ENCODE data around the gene ATXN7. TPM values are rescaled to one million over a fixed set of nuclear protein-coding genes. Genes with fewer than 3 reads are reported as not detected.

ATXN7 gene
- polyA plus RNA-seq, 3 donors: 16.9 to 31.0 (median 28.6) TPM

DNA sequence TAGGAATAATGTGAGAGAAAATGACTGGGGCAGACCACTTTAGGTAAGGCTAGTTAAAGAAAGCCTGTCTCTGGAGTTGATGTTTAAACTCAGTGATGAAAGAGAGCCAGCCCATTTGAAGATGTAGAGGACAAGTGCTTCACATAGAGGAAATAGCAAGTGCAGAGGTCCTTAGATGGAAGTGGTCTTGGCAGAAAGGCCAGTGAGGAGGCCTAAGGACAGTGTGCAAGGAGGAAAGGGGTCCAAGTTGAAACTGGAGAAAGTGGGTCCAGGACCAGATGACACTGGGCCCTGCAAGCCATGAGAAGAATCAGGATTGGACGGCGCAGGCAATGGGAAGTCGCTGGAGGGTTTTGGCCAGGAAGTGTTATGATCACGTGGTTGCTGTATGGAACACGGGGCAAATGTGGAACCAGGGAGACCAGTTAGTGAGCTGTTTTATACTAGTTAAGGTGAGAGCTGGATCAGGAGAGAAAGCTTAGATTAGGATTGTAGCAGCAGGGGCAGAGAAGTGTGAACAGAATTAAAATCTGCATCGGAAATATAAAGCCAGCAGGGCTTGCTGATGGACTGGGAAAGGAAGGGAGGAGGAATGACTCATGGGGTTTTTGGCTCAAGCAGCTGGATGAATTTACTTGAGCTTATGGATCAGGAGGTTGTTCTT lies 96.5 kb downstream of the ATXN7 start:
- no peak for DNase-seq

DNA sequence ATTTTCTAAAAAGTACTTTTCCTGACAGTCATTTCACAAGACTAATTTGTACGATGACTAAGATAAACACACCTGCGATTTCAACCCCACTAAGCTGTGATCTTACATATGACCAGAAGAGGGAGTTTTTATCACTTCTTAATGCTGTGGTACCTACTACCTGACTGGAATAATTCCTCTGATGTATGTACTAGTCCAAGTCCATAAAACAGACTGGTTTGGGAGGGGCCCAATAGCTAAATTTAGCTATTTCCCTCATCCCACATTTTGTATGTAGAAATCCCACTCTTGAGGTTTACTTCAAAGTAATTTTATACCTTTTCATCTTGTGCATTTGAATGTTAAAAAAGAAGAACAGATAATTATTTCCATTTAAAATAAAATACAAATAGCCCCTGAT lies 98.2 kb downstream of the ATXN7 start:
- DNase-seq: no peak

DNA sequence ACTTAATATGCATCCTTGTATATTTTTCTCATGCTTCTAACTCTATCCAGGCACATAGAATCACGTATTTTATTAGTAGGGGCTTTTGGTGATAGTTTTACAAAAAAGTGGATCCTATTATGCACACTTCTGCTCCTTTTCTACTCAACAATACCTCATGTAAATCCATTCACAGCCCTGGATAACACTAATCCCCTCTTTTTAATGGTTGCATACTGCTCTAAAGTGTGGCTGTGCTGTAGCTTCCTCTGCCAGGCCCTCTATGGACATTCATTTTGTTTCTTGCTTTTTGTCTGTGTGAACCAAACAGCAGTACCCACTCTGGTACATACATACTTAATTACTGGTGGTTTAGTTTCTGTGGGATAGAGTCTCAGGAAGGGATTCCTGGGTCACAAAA lies 99.8 kb downstream of the ATXN7 start:
- no peak for DNase-seq

DNA sequence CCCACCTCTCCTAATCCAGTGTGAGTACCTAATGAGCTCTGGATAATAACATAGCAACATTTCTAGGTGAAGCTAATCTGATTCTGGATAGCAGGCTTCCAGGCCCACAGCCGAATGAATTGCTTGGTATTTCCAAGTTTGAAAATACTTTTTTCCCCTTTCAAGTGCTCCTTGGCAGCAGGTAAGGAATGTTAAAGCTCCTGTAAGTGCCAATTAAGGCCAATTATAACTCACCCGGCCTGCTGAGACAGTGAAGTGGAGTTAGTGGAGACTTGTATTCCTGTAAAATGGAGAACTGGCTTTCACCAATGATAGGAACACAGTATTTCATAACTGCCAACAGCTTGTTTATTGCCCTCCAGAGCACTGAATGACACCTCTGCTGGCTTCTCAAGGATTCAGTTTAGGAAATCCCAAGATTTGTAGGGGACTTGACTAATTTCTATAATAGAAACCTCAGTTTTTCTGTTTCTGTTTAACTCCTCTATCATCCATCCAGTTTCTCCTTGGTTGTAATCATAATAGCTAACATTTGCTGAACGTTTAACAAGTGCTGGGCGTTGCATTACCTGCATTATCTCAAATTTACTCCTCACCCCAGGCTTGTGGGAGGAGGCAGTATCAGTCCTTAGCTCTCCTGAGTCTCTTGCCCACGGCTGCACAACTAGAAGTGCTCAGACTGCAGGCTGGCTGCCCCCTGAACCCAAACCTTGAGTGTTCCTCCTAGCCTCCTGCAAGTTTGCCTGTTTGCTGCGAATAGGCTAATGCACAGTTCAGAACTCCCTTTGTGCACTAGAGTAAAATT lies 101.2 kb downstream of the ATXN7 start:
- DNase-seq: no peak

DNA sequence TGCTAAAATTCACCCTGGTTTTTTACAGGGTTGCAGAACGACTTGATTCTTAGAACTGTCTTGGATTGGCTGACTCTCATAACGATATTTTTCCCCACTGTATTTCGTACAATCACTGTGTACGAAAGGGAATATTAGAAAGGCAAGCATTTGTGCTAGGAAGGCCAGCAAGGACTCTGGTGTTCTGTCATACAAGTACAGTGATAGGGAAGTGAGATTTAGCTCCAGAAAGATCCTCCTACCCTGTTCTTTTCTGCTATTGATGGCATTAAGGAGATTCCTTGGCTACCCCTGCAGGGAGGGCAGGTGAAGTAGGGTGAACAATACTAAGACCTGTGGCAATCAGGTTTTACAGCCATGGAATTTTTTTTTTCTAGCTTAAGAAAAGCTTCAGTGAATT lies 102.3 kb downstream of the ATXN7 start:
- DNase-seq: no peak

DNA sequence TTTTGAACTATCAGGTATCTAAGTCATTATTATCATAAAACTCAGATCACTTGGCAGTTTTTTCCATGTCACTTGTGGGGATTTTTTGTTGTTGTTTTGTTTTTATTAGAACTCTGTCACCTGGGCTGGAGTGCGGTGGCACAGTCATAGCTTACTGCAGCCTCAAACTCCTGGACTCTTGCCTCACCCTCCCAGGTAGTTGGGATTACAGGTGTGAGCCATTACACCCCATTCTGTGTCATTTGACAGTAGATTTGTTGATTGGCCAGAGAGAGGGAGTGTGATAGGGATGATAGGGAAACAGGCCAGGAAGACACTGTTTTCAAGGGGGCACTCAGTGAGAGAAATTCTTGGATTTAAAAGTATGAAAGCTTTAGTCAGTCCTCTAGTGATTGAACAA lies 103.2 kb downstream of the ATXN7 start:
- no peak for DNase-seq

DNA sequence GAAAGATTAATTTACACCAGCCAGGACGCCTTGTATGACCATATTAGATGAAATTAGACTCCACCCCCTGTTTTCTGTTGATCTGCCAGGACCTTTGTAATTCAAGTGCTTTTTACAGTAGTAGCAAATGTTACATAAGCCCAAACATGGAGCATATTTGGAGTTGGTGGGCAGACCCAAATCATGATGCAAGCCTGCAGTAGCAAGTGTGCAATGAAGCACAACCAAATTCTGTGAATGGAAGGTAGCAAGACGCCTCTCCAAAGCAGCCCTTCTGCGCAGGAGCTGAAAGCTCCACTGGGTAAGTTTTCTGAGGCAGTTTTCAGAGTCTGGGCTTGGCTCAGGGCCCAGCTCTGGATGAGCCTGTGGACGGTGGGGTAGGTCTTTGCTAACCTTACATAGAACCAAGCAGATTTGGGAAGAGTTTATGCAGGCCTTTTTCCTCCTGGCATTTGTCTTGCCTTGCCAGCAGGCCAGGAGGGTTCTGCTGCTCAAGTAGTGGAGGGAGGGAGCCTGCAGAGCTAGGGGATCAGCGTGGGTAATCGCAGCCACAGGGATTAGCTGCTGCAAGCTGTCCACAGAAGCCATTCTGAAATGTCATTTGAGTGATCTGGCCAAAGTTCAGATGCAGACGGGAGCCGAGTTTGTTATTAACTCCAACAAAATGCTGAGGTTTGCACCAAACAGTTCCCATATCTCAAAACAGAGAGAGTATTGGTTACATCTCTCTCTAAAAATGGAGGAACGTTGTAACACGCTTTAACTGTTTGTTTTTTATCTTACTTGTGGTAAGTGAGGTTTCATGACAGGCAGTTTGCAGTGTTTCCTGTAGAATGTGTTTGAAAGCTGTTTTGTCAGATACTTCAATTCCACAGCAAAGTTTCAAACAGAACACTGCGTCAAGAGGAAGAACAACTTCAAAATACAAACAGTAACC lies 104.3 kb downstream of the ATXN7 start:
- DNase-seq: peak; percentile 34

DNA sequence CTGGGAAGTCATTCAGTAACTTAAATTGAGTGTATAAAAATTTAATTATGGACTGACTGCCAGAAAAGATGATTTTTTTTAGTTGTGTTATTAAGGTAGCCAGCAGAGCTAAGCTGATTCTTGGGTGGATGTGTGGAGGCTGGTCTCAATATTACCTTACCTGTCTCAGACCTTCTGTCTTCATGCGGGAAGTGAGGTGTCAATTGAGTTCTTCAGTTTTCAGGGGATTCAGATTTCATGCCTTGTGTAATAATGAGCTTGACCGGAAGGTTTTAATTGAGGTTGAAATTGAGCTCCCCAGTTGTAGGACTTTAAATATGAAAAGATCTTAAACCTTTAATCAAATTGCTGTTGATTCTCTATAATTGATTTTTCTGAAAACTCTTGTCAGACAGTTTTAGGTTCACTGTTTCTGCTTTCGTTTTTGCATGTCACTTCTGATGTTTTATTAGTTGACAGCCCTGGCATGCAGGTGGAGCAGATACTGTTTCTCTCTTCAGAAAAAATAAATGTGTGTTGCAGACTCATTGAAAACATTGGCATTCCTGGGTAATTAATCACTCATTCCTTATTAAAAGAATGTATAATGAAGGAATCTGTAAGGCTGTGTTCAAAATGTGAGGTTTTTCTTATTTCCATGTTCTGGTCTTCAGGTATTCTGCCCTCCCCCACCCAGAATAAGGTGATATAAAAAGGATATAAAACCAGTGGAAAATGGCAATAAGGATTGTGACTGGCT lies 105.1 kb downstream of the ATXN7 start:
- no peak for DNase-seq

DNA sequence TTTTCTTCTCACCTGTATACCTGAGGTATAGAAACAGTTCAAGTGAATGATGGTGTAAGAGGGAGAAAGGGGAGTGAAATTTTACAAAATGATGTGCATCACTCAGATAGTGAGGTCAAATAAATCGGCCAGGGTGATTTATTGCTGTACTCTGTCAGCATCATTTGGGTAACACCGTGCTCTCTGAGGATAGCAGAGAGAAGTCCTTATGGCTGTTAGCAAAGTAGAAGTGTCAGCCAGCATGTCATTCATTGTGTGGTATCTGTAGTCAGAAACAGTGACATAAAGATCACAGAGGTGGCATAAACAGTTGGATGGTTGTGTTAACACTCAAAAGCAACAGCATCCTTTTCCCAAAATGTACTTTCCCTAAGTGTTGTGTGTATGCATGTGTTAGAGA lies 106.2 kb downstream of the ATXN7 start:
- DNase-seq: no peak

DNA sequence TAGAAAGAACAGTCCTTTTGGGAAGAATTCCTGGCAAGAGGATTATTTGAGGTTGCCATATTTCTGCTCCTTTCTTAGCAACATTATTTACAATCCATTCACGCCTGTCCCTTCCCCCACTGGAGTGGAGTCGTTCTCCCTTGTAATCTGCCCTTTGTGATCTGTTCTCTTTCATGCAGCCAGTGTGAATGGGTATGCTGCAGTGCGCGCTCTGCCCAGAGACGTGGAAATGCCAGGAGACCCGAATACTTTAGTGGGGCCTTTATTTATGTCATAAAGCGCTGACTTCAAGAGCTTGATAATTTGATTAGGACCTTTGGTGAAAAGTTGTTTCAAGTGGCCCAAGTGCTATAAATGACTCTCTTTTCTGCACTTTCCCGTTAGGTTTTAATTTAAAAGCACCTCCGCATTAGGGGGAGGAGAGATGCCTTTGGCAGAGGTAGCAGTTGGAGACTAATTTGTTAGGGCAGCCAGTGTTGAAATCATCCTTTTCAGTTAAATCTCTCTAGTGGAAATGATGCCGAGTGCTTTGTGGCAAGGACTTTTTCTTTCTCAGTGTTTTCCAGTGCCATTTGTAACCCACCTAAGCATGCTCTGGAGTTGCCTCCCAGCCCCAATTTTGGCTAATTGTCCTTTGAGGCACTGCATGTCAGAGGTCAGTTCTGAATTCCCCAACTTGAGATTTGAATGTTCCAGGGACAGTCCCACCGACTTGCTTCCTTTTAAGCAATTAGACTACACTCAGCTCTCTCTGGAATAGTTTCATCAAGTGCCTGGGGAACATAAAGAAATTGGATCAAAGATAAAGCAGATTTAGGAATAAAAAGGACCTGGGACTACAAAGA lies 107.2 kb downstream of the ATXN7 start:
- DNase-seq: no peak

DNA sequence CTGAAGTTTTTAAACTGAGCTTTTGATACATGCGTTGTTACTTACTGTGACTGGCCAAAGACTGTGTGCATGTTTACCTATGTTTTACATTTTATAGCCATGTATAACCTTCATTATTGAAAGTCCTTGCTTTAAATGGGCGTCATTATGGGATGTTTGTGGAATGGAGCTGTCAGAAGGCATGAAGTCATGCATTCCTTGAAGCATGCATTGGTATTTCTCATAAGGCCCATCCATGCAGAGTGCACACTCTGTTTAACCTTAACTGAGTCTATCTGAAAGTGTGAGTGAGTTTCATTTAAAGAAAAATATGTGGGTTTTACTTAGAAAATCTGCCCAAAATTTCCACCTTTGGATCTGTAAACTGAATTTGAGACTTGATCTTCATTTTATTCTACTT lies 108.5 kb downstream of the ATXN7 start:
- no peak for DNase-seq

DNA sequence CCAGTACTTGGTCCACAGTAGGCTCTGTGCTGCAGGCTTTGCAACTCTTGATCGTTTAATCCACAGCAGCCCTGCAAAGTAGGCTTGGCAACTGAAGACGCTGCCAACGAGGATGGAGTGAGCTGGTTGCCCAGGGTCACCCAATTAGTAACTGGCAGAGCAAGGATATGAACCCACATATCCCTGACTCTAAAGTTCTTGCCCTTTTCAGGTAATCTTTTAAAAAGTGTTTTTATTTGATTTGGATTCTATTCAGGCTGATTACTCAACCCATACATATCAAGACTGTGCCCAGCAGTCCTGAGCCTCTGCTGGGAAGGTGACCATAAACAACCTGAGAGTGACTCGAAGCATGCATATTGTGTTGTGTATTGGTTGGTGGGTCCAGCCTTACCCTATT lies 109.3 kb downstream of the ATXN7 start:
- no peak for DNase-seq

DNA sequence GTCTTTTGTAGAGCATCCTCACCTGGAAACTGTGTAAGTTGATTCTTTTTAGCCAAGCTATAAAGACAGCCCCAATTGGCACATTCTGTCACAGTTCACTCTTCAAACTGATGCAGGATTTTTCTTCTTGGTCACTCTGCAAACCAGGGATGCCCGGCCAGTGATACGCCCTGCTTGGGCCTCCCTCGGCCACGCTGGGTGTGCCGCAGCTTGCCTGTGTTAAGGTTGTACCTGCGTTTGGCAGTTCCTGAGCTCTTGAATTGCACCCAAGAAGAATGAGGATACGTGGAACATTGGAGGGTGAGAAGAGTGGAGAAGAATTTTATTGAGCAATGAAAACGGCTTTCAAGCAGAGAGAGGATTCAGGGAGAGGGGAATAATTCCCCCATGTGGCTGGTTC lies 109.7 kb downstream of the ATXN7 start:
- no peak for DNase-seq

DNA sequence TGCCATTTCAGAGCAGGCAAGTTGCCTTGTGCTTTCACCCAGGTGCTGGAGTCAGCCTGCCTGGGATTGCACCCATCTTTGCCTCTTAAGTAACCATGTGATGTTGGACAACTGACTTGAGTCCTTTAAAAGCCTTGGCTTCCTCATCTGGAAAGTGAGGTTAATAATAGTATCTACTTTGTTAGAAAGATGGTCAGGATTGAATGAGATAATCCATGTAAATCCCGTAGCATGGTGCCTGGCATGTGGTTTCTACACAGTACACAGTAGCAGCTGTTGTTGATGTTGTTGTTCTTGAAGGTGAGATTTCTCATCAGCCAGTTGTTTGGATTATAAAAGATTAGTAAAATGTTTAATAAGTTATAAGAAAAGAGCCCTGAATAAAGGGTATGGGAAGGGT lies 110.8 kb downstream of the ATXN7 start:
- no peak for DNase-seq

DNA sequence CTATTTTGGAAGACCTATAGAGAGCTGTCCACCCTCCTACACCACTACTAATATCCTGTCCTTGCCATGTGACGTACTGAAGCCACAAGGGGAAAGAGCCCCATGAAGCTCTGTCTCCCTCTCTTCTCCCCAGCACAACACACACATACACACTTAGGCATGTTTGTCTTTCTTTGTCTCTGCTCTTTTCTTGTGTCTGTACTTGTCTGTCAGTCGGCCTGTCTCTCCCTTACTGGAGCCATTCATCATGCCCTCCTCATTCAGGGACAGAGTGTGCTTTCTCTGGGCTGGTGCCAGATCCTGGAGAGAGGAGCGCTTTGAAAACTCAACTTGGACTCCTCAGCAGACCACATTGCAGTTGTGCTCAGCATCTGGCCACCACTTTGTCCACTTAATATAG lies 112.1 kb downstream of the ATXN7 start:
- no peak for DNase-seq

DNA sequence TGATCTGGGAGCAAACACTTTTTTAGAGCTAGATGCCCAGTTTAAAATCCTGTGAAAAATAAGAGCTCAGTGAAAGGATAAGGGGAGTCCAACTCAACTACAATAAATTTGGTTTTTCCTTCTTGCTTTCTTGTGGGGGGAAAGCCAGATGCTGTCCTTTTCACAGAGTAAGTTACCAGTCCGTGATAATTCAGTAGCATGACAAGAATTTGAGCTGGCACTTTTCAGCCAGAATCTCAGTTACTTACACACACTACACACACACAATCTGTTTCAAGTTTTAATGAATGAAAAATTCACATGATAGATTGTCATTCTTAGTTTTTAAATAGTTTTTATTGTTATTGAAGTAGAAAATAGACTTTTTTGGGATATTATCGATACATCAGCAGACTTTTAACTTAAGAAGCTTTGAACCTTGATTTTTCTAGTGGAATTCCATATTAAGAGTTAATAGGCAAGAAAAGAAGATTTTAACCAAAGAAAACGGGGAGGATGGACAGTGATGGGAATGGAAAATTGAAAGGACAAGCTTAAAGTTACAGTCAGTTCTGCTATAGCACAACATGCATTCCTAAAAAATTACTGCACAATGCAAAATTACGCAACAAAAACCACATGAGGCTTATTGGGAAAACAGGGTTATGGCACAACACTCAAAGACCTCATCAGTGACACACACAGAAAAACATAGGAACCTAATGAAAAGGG lies 112.6 kb downstream of the ATXN7 start:
- no peak for DNase-seq

DNA sequence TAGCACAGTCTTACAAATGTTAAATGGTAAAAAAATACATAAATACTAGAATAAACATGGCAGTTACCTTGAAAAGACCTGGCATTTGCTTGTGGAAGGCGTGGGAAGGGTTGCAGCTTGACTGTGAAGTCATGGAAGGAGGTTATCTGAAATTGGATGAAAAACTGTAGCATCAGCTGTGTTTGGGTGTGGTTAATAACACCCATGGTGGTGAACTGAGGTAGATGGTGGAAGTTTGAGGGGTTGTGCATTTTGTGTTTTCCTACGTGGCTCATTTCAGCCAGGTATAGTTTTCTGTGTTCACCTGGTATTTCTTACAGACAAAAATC lies 113.2 kb downstream of the ATXN7 start:
- DNase-seq: no peak

DNA sequence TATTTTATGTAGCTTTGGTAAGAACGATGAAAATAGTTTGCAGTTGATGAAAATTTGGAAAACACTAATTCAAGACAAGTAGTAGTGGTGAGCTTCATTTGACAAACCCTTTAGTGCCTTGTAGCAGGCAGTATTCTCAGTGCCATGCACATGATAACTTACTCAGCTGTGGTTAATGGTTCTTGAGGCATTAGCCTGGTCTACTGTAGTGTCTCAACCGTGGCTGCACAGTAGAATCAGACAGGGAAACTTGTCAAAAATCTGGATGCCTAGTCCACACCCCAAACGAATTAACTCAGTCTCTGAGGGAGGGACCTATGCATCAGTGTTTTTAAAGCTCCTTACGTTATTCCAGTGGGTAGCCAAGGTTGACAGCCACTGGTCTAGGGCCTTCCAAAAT lies 114.2 kb downstream of the ATXN7 start:
- no peak for DNase-seq

DNA sequence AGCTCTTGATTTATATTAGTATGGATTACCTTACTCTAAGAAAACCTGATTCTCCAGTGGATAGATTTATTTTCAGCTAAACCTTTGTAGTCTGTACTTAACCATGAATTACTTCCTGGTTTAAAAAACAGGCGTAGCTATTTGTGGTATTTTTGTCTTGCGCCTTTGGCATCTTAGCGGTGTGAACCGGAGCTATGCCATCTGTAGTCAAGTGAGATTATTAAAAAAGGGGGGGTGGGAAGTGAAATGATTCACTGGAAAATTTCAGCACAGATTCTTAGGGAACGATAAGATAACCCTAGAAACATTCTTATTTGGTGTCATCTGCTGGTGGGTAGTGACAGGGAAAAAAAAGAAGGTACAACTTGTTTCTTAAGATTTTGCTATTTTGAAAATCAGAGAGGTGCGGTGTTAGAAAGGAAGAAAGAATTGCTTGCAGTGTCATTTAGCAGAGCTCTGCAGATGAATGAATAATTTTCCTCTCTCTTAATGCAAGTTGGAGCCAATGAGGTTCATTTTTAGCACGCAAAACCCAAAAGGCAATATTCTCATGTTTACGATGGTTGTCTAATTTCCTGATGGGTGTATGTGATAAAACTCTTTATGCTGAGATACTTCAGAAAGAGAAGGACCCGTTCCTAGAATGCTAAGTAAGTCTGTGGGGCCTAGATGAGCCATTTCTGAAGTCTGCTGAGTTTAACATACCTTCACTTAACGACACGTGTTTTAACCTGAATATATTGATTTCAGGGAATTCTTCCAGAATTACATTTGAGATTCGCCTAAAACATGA lies 115.6 kb downstream of the ATXN7 start:
- DNase-seq: no peak

DNA sequence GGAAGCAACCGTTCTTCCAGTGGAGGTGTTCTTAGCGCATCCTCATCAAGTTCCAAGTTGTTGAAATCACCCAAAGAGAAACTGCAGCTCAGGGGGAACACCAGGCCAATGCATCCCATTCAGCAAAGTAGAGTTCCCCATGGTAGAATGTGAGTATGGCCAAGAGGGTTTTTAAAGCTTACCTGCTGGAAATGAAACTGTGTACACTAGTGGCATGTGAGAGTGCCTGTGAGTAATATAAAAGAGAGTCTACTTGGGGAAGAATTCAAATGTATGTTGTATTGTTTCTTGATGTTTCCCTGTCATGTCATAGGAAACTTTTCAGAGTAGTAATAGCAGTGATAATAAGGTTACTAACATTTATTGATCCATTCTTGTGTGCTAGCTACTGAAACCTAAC lies 116.4 kb downstream of the ATXN7 start:
- no peak for DNase-seq

All from renal pelvis (tissue), 4 donors.